Body of pancreas (tissue), 4 donors: ENCODE data around the gene DNASE1L2. TPM values are rescaled to one million over a fixed set of nuclear protein-coding genes. Genes with fewer than 3 reads are reported as not detected.
"Not testable (repeated sequence)": the region's sequence is repeated elsewhere in the genome, so short reads cannot be mapped to it uniquely, and the experiment has no call there.

Experiments used
- ATAC-seq: fragments of 150-250 bp; one replicate; pipeline ENCODE4 v1.9.1; 2016
- DNase-seq, 4 donors: peaks; one replicate each; pipeline ENCODE4 v3.0.0-alpha.2; 2019
- H3K27ac ChIP-seq, 4 donors: fragments of 200-600 bp; sonication (generic); 1 replicate in 3 of 4; 2 replicates in 1 of 4; pipeline versions ENCODE4 v1.5.1 to v1.6.1; 2016 to 2019; ENCODE audit warnings: mild to moderate bottlenecking in 1 of 4, mixed read lengths in 1 of 4, moderate library complexity in 1 of 4
- H3K27me3 ChIP-seq, 2 donors: fragments of 200-600 bp; sonication (generic); one replicate each; pipeline ENCODE4 v1.6.0; 2016; ENCODE audit warnings: mild to moderate bottlenecking in 1 of 2
- H3K36me3 ChIP-seq, 2 donors: fragments of 200-600 bp; sonication (generic); replicated peaks in 1 of 2; 2 replicates each; pipeline ENCODE4 v1.5.1; 2016; ENCODE audit warnings: low read depth in 2 of 2; ENCODE audit not compliant: insufficient read depth in 1 of 2
- H3K4me1 ChIP-seq: fragments of 200-600 bp; sonication (generic); one replicate; pipeline ENCODE4 v1.6.0; 2016
- H3K4me3 ChIP-seq, 2 donors: fragments of 200-600 bp; sonication (generic); 1 replicate in 1 of 2; 2 replicates in 1 of 2; pipeline ENCODE4 v1.5.1; 2016 to 2019
- H3K9me3 ChIP-seq, 3 donors: fragments of 200-600 bp; sonication (generic); 1 replicate in 2 of 3; 2 replicates in 1 of 3; pipeline ENCODE4 v1.5.1; 2016
- CTCF ChIP-seq, 7 experiments: fragments of 450-650 bp in 4 of 7; fragments of 200-600 bp in 3 of 7; sonication (generic) in 3 of 7; IDR thresholded peaks; one replicate each; pipeline ENCODE4 v1.5.1; 2016 to 2019; ENCODE audit warnings: antibody characterized with exemption in 7 of 7
- POLR2A ChIP-seq, 3 donors: fragments of 450-650 bp; IDR thresholded peaks; one replicate each; pipeline ENCODE4 v1.6.1; 2016; ENCODE audit warnings: antibody characterized with exemption in 3 of 3, mild to moderate bottlenecking in 2 of 3
- WGBS, 2 donors: methylation state at CpG; one replicate each; pipeline ENCODE4 v1.1.5; 2017; 5-methylcytosine and 5-hydroxymethylcytosine counted together
- intact Hi-C: fragments of 100-400 bp; cut with DNase I; formaldehyde crosslinking; loops from one replicate; pipeline ENCODE4 v1.15.1; 2023
- total RNA-seq, 2 donors: library from RNA; depleted of rRNA; stranded (reverse); fragments of >200 nt; gene quantifications; one replicate each; pipeline ENCODE4 v1.1.0, GENCODE V29; 2016

The DNASE1L2 gene
- total RNA-seq, 2 donors from 2014 or later, result 1.3 TPM; not detected in 1

DNA sequence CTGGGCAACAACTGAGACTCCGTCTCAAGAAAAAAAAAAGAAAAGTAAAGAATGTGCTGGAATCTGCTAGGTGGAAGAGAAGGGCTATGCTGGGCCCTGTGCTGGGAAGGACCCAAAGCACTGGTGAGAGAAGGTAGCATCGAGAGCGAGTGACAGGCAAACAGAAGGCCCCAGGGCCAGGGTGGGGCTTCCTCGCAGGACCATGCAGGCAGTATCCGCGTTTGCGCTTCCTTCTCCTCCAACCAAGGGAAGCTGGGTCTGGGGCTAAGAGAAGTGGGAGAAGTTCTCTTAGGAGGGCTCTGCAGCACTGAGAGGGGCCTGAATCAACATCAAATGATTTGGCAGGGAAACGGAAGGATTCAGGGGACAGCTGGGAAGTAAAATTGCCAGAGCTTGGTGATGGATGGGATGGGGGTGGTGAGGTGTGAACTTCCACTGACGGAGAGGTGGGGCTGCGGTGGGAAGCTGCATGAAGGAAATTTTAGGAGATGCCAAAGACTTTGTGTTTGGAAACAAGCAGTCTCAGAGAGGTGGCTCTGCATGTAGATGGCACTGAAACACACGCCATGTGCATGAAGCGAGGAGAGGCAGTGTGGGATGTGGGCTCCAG lies 20.4 kb downstream of the DNASE1L2 start:
- no peak overlapping the region for H3K27ac ChIP-seq
- intact Hi-C loops, result no loop called here

DNA sequence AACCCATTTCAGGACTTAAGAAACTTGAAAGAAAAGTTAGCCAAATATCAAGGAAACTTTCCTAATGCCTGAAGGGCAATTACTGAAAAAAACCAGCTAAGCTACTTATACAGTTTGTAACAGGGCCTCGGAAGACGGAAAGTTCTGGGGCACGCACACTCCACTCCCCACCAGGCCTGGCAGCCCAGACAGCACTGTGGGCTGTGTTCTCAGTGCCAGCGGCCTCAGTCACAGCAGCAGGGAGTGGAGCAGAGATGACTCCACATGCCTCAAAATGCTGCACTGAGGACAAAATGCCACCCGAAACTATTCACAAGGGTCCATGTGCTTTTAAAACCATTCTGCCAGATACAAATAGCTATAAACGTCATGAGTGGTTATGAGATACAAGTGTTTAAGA lies 21.5 kb downstream of the DNASE1L2 start:
- H3K36me3 ChIP-seq, result peaks cover 8 to 48% of the 10 kb centered on the region in 2 donors
- no peak overlapping the region for H3K27ac ChIP-seq
- H3K9me3 ChIP-seq, result no peaks in the 10 kb centered on the region
- no peak overlapping the region for H3K4me3 ChIP-seq
- TF ChIP-seq CTCF (IDR thresholded peaks at IDR 0.05) (no peak), POLR2A (IDR thresholded peaks at IDR 0.05) (no peak)
- DNase-seq (no peak), ATAC-seq (no peak)
- 90 to 95% methylated on average over 6 of the region's 6 CpGs for WGBS, 2 donors
- intact Hi-C loops, result no loop called here
- peaks cover 2% of the 10 kb centered on the region for H3K4me1 ChIP-seq
- no peaks in the 10 kb centered on the region for H3K27me3 ChIP-seq

More for the DNA sequence above, 20.4 kb downstream of the DNASE1L2 start:
- ATAC-seq (no peak), DNase-seq (no peak)
- Histone ChIP-seq H3K4me3 (no peak overlapping the region), H3K36me3 (peaks cover 8 to 40% of the 10 kb centered on the region in 2 donors), H3K9me3 (no peaks in the 10 kb centered on the region), H3K4me1 (peaks cover 13% of the 10 kb centered on the region), H3K27me3 (no peaks in the 10 kb centered on the region)
- WGBS, 2 donors, result 91 to 93% methylated on average over 12 of the region's 12 CpGs
- TF ChIP-seq POLR2A (IDR thresholded peaks at IDR 0.05) (no peak), CTCF (IDR thresholded peaks at IDR 0.05) (no peak)

DNA sequence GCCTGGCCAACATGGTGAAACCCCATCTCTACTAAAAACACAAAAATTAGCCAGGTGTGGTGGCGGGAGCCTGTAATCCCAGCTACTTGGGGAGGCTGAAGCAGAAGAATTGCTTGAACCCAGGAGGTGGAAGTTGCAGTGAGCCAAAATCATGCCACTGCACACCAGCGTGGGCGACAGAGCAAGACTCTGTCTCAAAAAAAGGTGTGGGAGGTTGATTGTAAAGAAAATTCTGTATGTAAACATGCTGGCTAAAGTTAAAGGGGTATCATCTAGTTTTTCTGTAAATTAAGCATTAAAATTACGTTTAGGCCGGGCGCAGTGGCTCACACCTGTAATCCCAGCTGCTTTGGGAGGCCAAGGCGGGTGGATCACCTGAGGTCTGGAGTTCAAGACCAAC lies 22.3 kb downstream of the DNASE1L2 start:
- 96 to 97% methylated on average over 7 of the region's 7 CpGs for WGBS, 2 donors
- DNase-seq, H3K27me3 ChIP-seq, intact Hi-C loops, H3K4me3 ChIP-seq, H3K9me3 ChIP-seq, H3K27ac ChIP-seq, H3K4me1 ChIP-seq, ATAC-seq: not testable (repeated sequence)
- peaks cover 4 to 46% of the 10 kb centered on the region in 2 donors for H3K36me3 ChIP-seq

DNA sequence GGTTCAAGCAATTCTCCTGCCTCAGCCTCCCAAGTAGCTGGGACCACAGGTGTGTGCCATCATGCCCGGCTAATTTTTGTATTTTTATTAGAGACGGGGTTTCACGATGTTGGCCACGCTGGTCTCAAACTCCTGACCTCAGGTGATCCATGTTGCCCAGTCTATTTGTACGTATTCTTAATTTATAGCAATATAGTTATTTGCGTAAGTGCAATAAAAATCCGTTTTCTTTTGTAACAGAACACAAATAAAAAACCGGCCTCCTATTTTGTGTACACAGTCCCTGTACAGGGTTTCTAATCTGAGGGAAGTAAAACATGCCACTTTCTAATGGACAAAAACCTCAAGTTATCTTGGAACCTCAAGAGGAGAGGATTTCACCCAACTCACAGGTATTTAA lies 24.0 kb downstream of the DNASE1L2 start:
- no peaks in the 10 kb centered on the region for H3K4me1 ChIP-seq
- H3K36me3 ChIP-seq, result peaks cover 0 to 38% of the 10 kb centered on the region in 2 donors
- no peaks in the 10 kb centered on the region for H3K27me3 ChIP-seq
- no peak for TF ChIP-seq CTCF (IDR thresholded peaks at IDR 0.05)
- no peak for TF ChIP-seq POLR2A (IDR thresholded peaks at IDR 0.05)
- no peak overlapping the region for H3K4me3 ChIP-seq
- 95 to 97% methylated on average over 8 of the region's 8 CpGs for WGBS, 2 donors
- ATAC-seq (no peak), DNase-seq (no peak)
- intact Hi-C loops, result no loop called here
- H3K9me3 ChIP-seq, result no peaks in the 10 kb centered on the region
- no peak overlapping the region for H3K27ac ChIP-seq

- DNase-seq, ATAC-seq, H3K27me3 ChIP-seq, H3K4me3 ChIP-seq, intact Hi-C loops, H3K9me3 ChIP-seq, H3K27ac ChIP-seq: not testable (repeated sequence)
- Histone ChIP-seq H3K4me1 (peaks cover 15% of the 10 kb centered on the region), H3K36me3 (peaks cover 0 to 21% of the 10 kb centered on the region in 2 donors)
- WGBS, 2 donors, result 82% methylated on average over 8 to 14 of the region's 14 CpGs
Measured at GRCh38 chr16:2263026-2263425, 26.8 kb downstream of the DNASE1L2 start.

GRCh38 chr16:2266887-2267286 lies 30.6 kb downstream of the DNASE1L2 start:
- intact Hi-C loops, DNase-seq, H3K36me3 ChIP-seq, H3K9me3 ChIP-seq, H3K27me3 ChIP-seq, ATAC-seq: not testable (repeated sequence)
- Histone ChIP-seq H3K27ac (peak overlapping the region in 3 of 4 donors; percentile 91 to 98 (median 97)), H3K4me1 (peaks cover 31% of the 10 kb centered on the region), H3K4me3 (peak overlapping the region; percentile 69 to 99)
- 2 to 6% methylated on average over 6 to 12 of the region's 12 CpGs for WGBS, 2 donors

GRCh38 chr16:2267505-2267912 lies 31.3 kb downstream of the DNASE1L2 start:
- H3K27me3 ChIP-seq, H3K9me3 ChIP-seq, DNase-seq, intact Hi-C loops, H3K36me3 ChIP-seq: not testable (repeated sequence)
- H3K4me1 ChIP-seq, result peaks cover 31% of the 10 kb centered on the region
- peak overlapping the region; percentile 69 to 99 for H3K4me3 ChIP-seq
- WGBS, 2 donors, result 1% methylated on average over 54 of the region's 54 CpGs; no CpG with 5 or more reads in 1 of the 2 donors
- ATAC-seq, result peak; percentile 72
- peak overlapping the region; percentile 91 to 99 (median 98) for H3K27ac ChIP-seq
